Right lobe of liver (tissue), 6 donors: Measurements from ENCODE around the gene PADI4. TPM values are rescaled to one million over a fixed set of nuclear protein-coding genes. Genes with fewer than 3 reads are reported as not detected.

ENCODE experiments used
- ATAC-seq, 4 donors: fragments of 200-7000 bp; cut with Tn5 transposase; one replicate each; pipeline ENCODE4 v1.9.1; 2020; ENCODE audit warnings: mild to moderate bottlenecking in 4 of 4, moderate library complexity in 4 of 4
- DNase-seq, 3 donors: peaks; one replicate each; pipeline ENCODE4 v3.0.0-alpha.2; 2020
- H3K27ac ChIP-seq, 3 donors: fragments of 200-600 bp; one replicate each; pipeline ENCODE4 v1.8.0; 2022
- H3K27me3 ChIP-seq, 2 donors: fragments of 200-600 bp; one replicate each; pipeline ENCODE4 v1.8.0; 2022
- H3K36me3 ChIP-seq, 4 donors: fragments of 200-600 bp; sonication (generic) in 1 of 4; one replicate each; pipeline versions ENCODE4 v1.5.1 to v1.8.0; 2017 to 2022; ENCODE audit warnings: control low read depth in 1 of 4
- H3K4me1 ChIP-seq, 4 donors: fragments of 200-600 bp; sonication (generic) in 1 of 4; one replicate each; pipeline versions ENCODE4 v1.5.1 to v1.8.0; 2017 to 2022; ENCODE audit warnings: control low read depth in 1 of 4
- H3K4me3 ChIP-seq, 3 donors: fragments of 200-600 bp; one replicate each; pipeline ENCODE4 v1.8.0; 2022
- H3K9me3 ChIP-seq, 4 donors: fragments of 200-600 bp; sonication (generic) in 1 of 4; one replicate each; pipeline versions ENCODE4 v1.5.1 to v1.8.0; 2017 to 2022; ENCODE audit warnings: control low read depth in 1 of 4
- CTCF ChIP-seq, 4 donors: fragments of 200-600 bp in 3 of 4; fragments of 450-650 bp in 1 of 4; IDR thresholded peaks; one replicate each; pipeline versions ENCODE4 v1.5.1 to v1.8.0; 2016 to 2022; ENCODE audit warnings: antibody characterized with exemption in 4 of 4, mild to moderate bottlenecking in 2 of 4
- POLR2A ChIP-seq: fragments of 450-650 bp; IDR thresholded peaks from one replicate; pipeline ENCODE4 v1.6.1; 2017; ENCODE audit warnings: antibody characterized with exemption, mild to moderate bottlenecking
- WGBS: methylation state at CpG from one replicate; pipeline ENCODE4 v1.1.6; 2018; ENCODE audit warnings: low coverage, low lambda C conversion rate; ENCODE audit not compliant: insufficient coverage; ENCODE audit errors: missing lambda C conversion rate; 5-methylcytosine and 5-hydroxymethylcytosine counted together
- intact Hi-C, 2 donors: fragments of 100-400 bp; cut with DNase I; formaldehyde crosslinking; loops; one replicate each; pipeline versions ENCODE4 v1.11.2 to v1.14.1; 2022
- total RNA-seq, 6 experiments: library from RNA; depleted of rRNA in 2 of 6; stranded (reverse); fragments of >200 nt in 2 of 6; fragmentation: NEBNext Ultra II Directional in 3 of 6; extraction: Animal tissue kit (Norgen Biotek cat#: 25700) in 3 of 6; gene quantifications; one replicate each; pipeline versions ENCODE4 v1.1.0 to v1.2.4, GENCODE V29; 2016 to 2023
- donor health status: DM: no; HTN: yes; CAD: no.
- donor health status: DM: no; HTN: no; CAD: no.
- donor health status: DM: no; HTN: no; CAD: no.
- donor health status: DM: no; HTN: yes; CAD: no.
- donor health status: DM: no; HTN: yes; CAD: no.

The PADI4 gene
- total RNA-seq, 6 experiments from 2014 or later = 0.12 to 4.7 (median 1.4) TPM

- no peak for ATAC-seq
- DNase-seq = no peak
- no peaks in the 10 kb centered on the region for H3K4me1 ChIP-seq
- WGBS = 54% methylated on average over 5 of the region's 5 CpGs
- no peak overlapping the region for H3K27ac ChIP-seq
- H3K36me3 ChIP-seq = no peaks in the 10 kb centered on the region
- H3K9me3 ChIP-seq = no peaks in the 10 kb centered on the region
- H3K27me3 ChIP-seq = no peaks in the 10 kb centered on the region
- TF ChIP-seq POLR2A (no peak), CTCF (IDR thresholded peaks at IDR 0.05) (no peak)
- intact Hi-C loops = no loop called here
- H3K4me3 ChIP-seq = no peak overlapping the region
Measured at GRCh38 chr1:17328855-17329254, 20.9 kb downstream of the PADI4 start.

GRCh38 chr1:17329610-17330009 lies 21.6 kb downstream of the PADI4 start:
- no peaks in the 10 kb centered on the region for H3K36me3 ChIP-seq
- intact Hi-C loops = no loop called here
- peak in 1 of 4 donors; percentile 19 for ATAC-seq
- TF ChIP-seq CTCF (IDR thresholded peaks at IDR 0.05) (no peak), POLR2A (no peak)
- H3K4me1 ChIP-seq = no peaks in the 10 kb centered on the region
- H3K9me3 ChIP-seq = no peaks in the 10 kb centered on the region
- H3K27ac ChIP-seq = no peak overlapping the region
- 23% methylated on average over 4 of the region's 4 CpGs for WGBS
- DNase-seq = no peak
- no peaks in the 10 kb centered on the region for H3K27me3 ChIP-seq
- no peak overlapping the region for H3K4me3 ChIP-seq

GRCh38 chr1:17330856-17331255 lies 22.9 kb downstream of the PADI4 start:
- 47% methylated on average over 5 of the region's 7 CpGs for WGBS
- Histone ChIP-seq H3K4me3 (no peak overlapping the region), H3K27me3 (no peaks in the 10 kb centered on the region), H3K36me3 (no peaks in the 10 kb centered on the region), H3K27ac (no peak overlapping the region), H3K9me3 (no peaks in the 10 kb centered on the region), H3K4me1 (no peaks in the 10 kb centered on the region)
- TF ChIP-seq POLR2A = no peak
- TF ChIP-seq CTCF (IDR thresholded peaks at IDR 0.05) = no peak
- no peak for DNase-seq
- intact Hi-C loops = no loop called here
- peak in 1 of 4 donors; percentile 23 for ATAC-seq

- H3K9me3 ChIP-seq = no peaks in the 10 kb centered on the region
- no peak for TF ChIP-seq POLR2A
- no peak for TF ChIP-seq CTCF (IDR thresholded peaks at IDR 0.05)
- no peaks in the 10 kb centered on the region for H3K4me1 ChIP-seq
- H3K4me3 ChIP-seq = no peak overlapping the region
- intact Hi-C loops = no loop called here
- no peak for DNase-seq
- H3K27me3 ChIP-seq = no peaks in the 10 kb centered on the region
- H3K27ac ChIP-seq = no peak overlapping the region
- no peaks in the 10 kb centered on the region for H3K36me3 ChIP-seq
- WGBS = 100% methylated on average over 1 of the region's 8 CpGs
- ATAC-seq = no peak
Measured at GRCh38 chr1:17333081-17333480, 25.1 kb downstream of the PADI4 start.
